ENCODE results near the gene TXNDC5. TPM values are rescaled to one million over a fixed set of nuclear protein-coding genes. Genes with fewer than 3 reads are reported as not detected.
A peak's percentile ranks its signal among the peaks of the same experiment; 100 is the strongest.

TXNDC5 gene
- 100 to 1,000 TPM; 123 to 128 TPM for total RNA-seq

DNA sequence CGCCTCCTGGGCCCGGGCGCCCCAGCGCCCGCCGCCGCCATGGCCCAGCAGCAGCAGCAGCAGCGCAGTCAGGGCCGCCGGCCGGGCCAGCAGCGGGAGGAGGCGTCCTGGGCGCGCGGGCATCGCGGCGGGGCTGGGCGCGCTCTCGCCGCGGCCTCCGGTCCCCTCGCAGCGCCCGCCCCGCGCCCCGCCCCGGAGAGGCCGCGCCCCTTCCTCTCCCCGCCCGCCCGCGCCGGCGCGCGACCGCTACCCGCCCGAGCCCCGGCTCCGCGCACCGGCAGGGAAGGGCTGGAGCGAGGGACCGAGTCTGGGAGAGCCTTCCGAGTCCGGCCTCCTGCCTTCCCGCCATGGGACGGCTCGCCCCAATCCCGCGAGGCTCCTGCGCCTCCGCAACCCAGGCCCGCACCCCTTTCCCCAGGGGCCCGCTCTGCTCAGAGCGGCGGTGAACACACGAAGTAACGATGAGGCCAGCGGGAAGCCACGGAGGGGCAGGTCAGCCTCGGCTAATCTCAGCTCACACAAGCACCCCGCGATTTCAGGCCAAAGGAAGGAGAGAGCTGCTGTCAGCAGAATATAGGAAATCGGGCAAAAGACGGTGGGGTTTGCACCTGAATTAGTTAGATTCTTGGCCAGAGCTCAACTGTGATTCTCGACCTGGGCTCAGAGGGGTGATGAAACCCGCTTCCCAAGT lies at the start of gene TXNDC5:
Gene TXNDC5 (minus strand): TSS at position 135 of the 691 bp plus-strand sequence. CDS start 12 bp downstream, at position 123.
- peak within 1 kb of the TSS; percentile 79 to 83 for H3K4me3 ChIP-seq
- intact Hi-C loops (cut with DNase I): loop anchor here (5.0 kb wide), 3 partner anchors 92 to 188 kb away; no protein-coding TSS in a partner anchor
- H3K4me1 ChIP-seq (replicated peaks): no peaks in the 10 kb centered on the region
- no peak for TF ChIP-seq POLR2A (IDR thresholded peaks at IDR 0.05)
- TF ChIP-seq, protein P1, sequence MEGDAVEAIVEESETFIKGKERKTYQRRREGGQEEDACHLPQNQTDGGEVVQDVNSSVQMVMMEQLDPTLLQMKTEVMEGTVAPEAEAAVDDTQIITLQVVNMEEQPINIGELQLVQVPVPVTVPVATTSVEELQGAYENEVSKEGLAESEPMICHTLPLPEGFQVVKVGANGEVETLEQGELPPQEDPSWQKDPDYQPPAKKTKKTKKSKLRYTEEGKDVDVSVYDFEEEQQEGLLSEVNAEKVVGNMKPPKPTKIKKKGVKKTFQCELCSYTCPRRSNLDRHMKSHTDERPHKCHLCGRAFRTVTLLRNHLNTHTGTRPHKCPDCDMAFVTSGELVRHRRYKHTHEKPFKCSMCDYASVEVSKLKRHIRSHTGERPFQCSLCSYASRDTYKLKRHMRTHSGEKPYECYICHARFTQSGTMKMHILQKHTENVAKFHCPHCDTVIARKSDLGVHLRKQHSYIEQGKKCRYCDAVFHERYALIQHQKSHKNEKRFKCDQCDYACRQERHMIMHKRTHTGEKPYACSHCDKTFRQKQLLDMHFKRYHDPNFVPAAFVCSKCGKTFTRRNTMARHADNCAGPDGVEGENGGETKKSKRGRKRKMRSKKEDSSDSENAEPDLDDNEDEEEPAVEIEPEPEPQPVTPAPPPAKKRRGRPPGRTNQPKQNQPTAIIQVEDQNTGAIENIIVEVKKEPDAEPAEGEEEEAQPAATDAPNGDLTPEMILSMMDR (IDR thresholded peaks at IDR 0.05): no peak
- no peak for TF ChIP-seq POLR2AphosphoS5 (IDR thresholded peaks at IDR 0.05)
- no peaks in the 10 kb centered on the region for H3K27me3 ChIP-seq (replicated peaks; ENCODE audit: insufficient read depth)
- peak within 1 kb of the TSS; percentile 63 to 66 for H3K27ac ChIP-seq
- no peaks in the 10 kb centered on the region for H3K36me3 ChIP-seq
- DNase-seq (ENCODE audit: low spot score): peak; percentile 67
- no peaks in the 10 kb centered on the region for H3K9me3 ChIP-seq
- WGBS: 3% methylated on average over 36 of the region's 75 CpGs

DNA sequence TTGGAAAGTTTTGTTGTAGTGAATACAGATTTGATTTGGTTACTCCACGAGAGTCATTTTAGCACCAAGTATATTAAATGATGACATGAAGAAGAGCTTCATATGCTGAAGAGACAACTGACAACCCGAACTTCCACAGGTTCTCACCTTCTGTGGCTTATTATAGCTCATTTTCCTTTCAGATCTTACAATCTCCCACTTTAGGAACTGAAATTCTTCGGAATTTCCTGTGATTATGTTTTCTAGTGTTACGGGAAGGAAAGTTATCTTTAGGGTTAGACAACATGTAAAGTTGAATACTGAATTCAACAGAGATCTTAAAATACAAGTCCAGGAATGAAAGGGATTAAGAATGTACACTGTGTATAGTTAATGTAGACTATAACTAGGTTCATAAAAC lies 49.6 kb upstream of the TXNDC5 start:
- WGBS: 56% methylated on average over 4 of the region's 4 CpGs
- no peaks in the 10 kb centered on the region for H3K4me1 ChIP-seq (replicated peaks)

DNA sequence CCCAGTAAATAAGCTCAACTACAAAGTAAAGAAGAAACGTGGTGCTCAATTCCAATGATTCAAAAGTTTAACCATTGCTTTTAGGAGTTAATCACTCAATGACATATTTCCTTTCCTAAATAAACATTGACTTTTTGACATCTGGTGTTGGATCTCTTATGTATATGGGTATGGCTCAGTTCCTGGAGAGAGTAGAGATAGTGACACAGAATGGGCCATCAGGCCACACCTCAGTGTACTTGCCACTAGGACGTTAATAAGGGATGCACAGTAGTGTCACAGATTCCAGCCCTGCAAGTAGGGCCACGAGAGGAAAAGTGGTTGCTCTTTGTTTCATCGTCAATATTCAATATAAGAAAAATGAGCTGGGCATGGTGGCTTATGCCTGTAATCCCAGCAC lies 48.9 kb upstream of the TXNDC5 start:
- no peaks in the 10 kb centered on the region for H3K4me1 ChIP-seq (replicated peaks)
- H3K9me3 ChIP-seq: no peaks in the 10 kb centered on the region
- no peaks in the 10 kb centered on the region for H3K27me3 ChIP-seq (replicated peaks; ENCODE audit: insufficient read depth)
- intact Hi-C loops (cut with DNase I): no loop called here
- no peak overlapping the region for H3K4me3 ChIP-seq
- no peak for DNase-seq (ENCODE audit: low spot score)
- no peaks in the 10 kb centered on the region for H3K36me3 ChIP-seq
- TF ChIP-seq POLR2A (IDR thresholded peaks at IDR 0.05): no peak
- TF ChIP-seq, protein P1 (IDR thresholded peaks at IDR 0.05): no peak
- TF ChIP-seq POLR2AphosphoS5 (IDR thresholded peaks at IDR 0.05): no peak
- H3K27ac ChIP-seq: no peak overlapping the region
- WGBS: 73% methylated on average over 4 of the region's 4 CpGs

More for the DNA sequence above, 49.6 kb upstream of the TXNDC5 start:
- H3K27me3 ChIP-seq (replicated peaks; ENCODE audit: insufficient read depth): no peaks in the 10 kb centered on the region
- TF ChIP-seq, protein P1 (IDR thresholded peaks at IDR 0.05): no peak
- TF ChIP-seq POLR2AphosphoS5 (IDR thresholded peaks at IDR 0.05): no peak
- intact Hi-C loops (cut with DNase I): no loop called here
- no peaks in the 10 kb centered on the region for H3K36me3 ChIP-seq
- H3K4me3 ChIP-seq: no peak overlapping the region
- H3K9me3 ChIP-seq: no peaks in the 10 kb centered on the region
- no peak for DNase-seq (ENCODE audit: low spot score)
- no peak overlapping the region for H3K27ac ChIP-seq

DNA sequence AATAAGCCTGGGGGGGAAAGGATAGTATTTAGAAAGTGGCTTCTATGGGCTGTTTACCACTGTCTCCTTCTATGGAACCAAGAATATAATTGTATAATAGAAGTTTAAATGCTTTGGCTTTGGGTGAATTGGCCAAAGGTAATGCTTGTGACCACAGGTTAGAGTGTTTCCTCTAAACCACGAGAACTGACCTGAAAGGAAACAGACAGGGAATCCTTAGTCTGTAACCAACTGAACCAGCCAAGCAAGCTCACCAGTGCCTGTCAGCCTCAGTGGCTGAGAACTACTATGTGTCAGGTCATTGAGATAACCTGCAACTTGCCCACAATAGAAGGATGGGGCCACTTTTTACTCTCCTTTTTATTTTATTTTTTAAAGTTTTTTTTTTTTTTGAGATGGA lies 47.9 kb upstream of the TXNDC5 start:
- H3K36me3 ChIP-seq: no peaks in the 10 kb centered on the region
- WGBS: 50% methylated on average over 1 of the region's 1 CpG
- no peak overlapping the region for H3K27ac ChIP-seq
- H3K9me3 ChIP-seq: no peaks in the 10 kb centered on the region
- no peak overlapping the region for H3K4me3 ChIP-seq
- no peak for DNase-seq (ENCODE audit: low spot score)
- no peaks in the 10 kb centered on the region for H3K4me1 ChIP-seq (replicated peaks)
- intact Hi-C loops (cut with DNase I): no loop called here
- no peaks in the 10 kb centered on the region for H3K27me3 ChIP-seq (replicated peaks; ENCODE audit: insufficient read depth)
- TF ChIP-seq, protein P1 (IDR thresholded peaks at IDR 0.05): no peak
- TF ChIP-seq POLR2A (IDR thresholded peaks at IDR 0.05): no peak
- no peak for TF ChIP-seq POLR2AphosphoS5 (IDR thresholded peaks at IDR 0.05)

DNA sequence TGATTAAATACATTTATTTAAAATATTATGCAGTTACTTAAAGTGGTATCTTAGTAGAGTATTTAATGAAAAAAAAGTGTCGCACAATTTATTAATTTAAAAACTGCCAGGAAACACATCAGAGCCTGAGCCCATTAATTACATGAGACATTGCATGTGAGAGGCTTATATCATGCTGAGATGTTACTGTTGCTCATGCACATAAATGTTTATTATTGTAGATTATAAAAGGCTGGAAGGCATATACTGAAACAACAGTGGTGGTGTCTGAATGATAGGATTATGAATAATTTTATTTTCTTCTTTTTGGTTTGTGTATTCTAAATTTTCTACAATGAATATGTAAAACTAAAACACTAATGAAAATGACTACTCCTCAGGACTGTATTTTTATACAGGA lies 45.7 kb upstream of the TXNDC5 start:
- H3K4me1 ChIP-seq (replicated peaks): no peaks in the 10 kb centered on the region
- no peak for DNase-seq (ENCODE audit: low spot score)
- no peaks in the 10 kb centered on the region for H3K27me3 ChIP-seq (replicated peaks; ENCODE audit: insufficient read depth)
- H3K4me3 ChIP-seq: no peak overlapping the region
- no peaks in the 10 kb centered on the region for H3K36me3 ChIP-seq
- intact Hi-C loops (cut with DNase I): no loop called here
- no peak overlapping the region for H3K27ac ChIP-seq
- WGBS: 100% methylated on average over 1 of the region's 1 CpG
- H3K9me3 ChIP-seq: no peaks in the 10 kb centered on the region
- TF ChIP-seq, protein P1 (IDR thresholded peaks at IDR 0.05): no peak
- TF ChIP-seq POLR2A (IDR thresholded peaks at IDR 0.05) (no peak), POLR2AphosphoS5 (IDR thresholded peaks at IDR 0.05) (no peak)

Data from prostate gland (tissue), 2 donors.